PFSK-1 (cell line): ENCODE measurements around the gene BNIP2.

Source experiments
- FOXP2 ChIP-seq: optimal IDR thresholded peaks from 2 replicates; pipeline ENCODE3; 2011; ENCODE audit warnings: borderline replicate concordance, control low read depth, inconsistent platforms; ENCODE audit not compliant: insufficient read depth; ENCODE audit errors: extremely low read length, extremely low read depth
- POLR2AphosphoS5 ChIP-seq: IDR thresholded peaks from 2 replicates; pipeline ENCODE4 v1.6.1; 2012; ENCODE audit warnings: low read depth, mild to moderate bottlenecking, control low read depth, low read length, moderate library complexity
- SIN3A ChIP-seq: IDR thresholded peaks from 2 replicates; pipeline ENCODE4 v1.6.1; 2012; ENCODE audit warnings: mild to moderate bottlenecking, low read length, moderate library complexity, borderline replicate concordance; ENCODE audit not compliant: insufficient read depth
- TAF1 ChIP-seq: IDR thresholded peaks from 2 replicates; pipeline ENCODE4 v1.6.1; 2012; ENCODE audit warnings: low read length, control low read depth, borderline replicate concordance; ENCODE audit not compliant: insufficient read depth
- TF ChIP-seq, protein P1 (sequence below), 2 experiments: IDR thresholded peaks; 2 replicates each; pipeline versions ENCODE4 v1.6.1 to v1.8.0; 2011 to 2012; ENCODE audit warnings: low read depth in 2 of 2, low read length in 2 of 2, control low read depth in 1 of 2, inconsistent platforms in 1 of 2, mild to moderate bottlenecking in 1 of 2, moderate library complexity in 1 of 2; ENCODE audit not compliant: insufficient read depth in 1 of 2

The BNIP2 gene

DNA sequence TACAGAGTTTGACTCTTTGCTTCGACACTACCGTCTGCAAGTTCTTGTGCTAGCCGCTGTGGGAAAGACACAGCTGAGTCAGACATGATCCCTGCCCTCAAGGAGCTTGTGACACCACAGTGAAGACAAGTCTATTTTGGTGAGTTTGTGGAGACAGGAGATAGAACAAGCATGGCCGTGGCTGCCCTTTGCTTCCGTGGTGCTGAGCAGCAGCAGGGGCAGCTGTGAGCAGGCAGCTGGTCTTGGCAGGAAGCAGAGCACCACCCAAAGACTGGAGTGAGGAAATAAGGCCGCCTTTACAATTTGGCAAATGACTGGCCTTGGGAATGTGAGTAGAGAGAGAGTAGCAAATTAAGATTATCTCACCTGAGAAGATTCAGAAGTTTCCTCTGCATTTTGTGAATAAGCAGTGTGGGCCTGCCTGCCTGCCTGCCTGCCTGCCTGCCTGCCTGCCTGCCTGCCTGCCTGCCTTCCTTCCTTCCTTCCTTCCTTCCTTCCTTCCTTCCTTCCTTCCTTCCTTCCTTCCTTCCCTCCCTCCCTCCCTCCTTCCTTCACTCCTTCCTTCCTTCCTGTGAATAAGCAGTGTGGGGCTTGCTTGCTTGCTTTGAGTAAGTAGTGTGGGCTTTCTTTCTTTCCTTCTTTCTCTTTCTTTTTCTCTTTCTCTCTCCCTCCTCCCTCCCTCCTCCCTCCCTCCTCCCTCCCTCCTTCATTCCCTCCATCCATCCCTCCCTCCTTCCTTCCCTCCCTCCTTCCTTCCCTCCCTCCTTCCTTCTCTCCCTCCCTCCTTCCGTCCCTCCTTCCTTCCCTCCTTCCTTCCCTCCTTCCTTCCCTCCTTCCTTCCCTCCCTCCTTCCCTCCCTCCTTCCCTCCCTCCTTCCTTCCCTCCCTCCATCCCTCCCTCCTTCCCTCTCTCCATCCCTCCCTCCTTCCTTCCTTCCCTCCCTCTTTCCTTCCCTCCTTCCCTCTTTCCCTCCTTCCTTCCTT is 79.1 kb downstream of the BNIP2 start:
- TF ChIP-seq POLR2AphosphoS5 (no peak), SIN3A (no peak), TAF1 (no peak), FOXP2 (no peak)
- TF ChIP-seq, protein P1, sequence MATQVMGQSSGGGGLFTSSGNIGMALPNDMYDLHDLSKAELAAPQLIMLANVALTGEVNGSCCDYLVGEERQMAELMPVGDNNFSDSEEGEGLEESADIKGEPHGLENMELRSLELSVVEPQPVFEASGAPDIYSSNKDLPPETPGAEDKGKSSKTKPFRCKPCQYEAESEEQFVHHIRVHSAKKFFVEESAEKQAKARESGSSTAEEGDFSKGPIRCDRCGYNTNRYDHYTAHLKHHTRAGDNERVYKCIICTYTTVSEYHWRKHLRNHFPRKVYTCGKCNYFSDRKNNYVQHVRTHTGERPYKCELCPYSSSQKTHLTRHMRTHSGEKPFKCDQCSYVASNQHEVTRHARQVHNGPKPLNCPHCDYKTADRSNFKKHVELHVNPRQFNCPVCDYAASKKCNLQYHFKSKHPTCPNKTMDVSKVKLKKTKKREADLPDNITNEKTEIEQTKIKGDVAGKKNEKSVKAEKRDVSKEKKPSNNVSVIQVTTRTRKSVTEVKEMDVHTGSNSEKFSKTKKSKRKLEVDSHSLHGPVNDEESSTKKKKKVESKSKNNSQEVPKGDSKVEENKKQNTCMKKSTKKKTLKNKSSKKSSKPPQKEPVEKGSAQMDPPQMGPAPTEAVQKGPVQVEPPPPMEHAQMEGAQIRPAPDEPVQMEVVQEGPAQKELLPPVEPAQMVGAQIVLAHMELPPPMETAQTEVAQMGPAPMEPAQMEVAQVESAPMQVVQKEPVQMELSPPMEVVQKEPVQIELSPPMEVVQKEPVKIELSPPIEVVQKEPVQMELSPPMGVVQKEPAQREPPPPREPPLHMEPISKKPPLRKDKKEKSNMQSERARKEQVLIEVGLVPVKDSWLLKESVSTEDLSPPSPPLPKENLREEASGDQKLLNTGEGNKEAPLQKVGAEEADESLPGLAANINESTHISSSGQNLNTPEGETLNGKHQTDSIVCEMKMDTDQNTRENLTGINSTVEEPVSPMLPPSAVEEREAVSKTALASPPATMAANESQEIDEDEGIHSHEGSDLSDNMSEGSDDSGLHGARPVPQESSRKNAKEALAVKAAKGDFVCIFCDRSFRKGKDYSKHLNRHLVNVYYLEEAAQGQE (IDR thresholded peaks at IDR 0.05; ENCODE audit: insufficient read depth in 1 of 2, low read depth in 2 of 2, low read length in 2 of 2), result no peak
